Stimulated activated CD8-positive, alpha-beta memory T cell treated with anti-CD3 and anti-CD28 coated beads, Interleukin-4, amount 100 ng/mL, for 4 hours (primary cell): ENCODE data around the gene PTBP1.
"Not testable (repeated sequence)": the region's sequence is repeated elsewhere in the genome, so short reads cannot be mapped to it uniquely, and the experiment has no call there.

ENCODE experiments used
- DNase-seq, 2 donors: peaks; one replicate each; pipeline ENCODE4 v3.0.0-alpha.2; 2020; ENCODE audit warnings: low read depth in 2 of 2, low spot score in 1 of 2

Gene PTBP1

GRCh38 chr19:808423-808775 lies 11.1 kb downstream of the PTBP1 start:
- no peak for DNase-seq

- no peak for DNase-seq
These were observed 13.0 kb downstream of the PTBP1 start for GRCh38 chr19:810077-810855.

GRCh38 chr19:810883-811489 lies 13.7 kb downstream of the PTBP1 start:
- DNase-seq, result no peak

- DNase-seq, result no peak
These were observed 14.3 kb downstream of the PTBP1 start for GRCh38 chr19:811506-812048.

- no peak for DNase-seq
These were observed 14.9 kb downstream of the PTBP1 start for GRCh38 chr19:812049-812746.

- DNase-seq, result no peak
These were observed 15.5 kb downstream of the PTBP1 start for GRCh38 chr19:812747-813218.

- no peak for DNase-seq
These were observed 16.2 kb downstream of the PTBP1 start for GRCh38 chr19:813219-814151.

- no peak for DNase-seq
These were observed 17.2 kb downstream of the PTBP1 start for GRCh38 chr19:814152-815078.

- no peak for DNase-seq
These were observed 18.0 kb downstream of the PTBP1 start for GRCh38 chr19:815079-815774.

- DNase-seq, result no peak
These were observed 18.7 kb downstream of the PTBP1 start for GRCh38 chr19:815775-816499.

GRCh38 chr19:816500-816857 lies 19.2 kb downstream of the PTBP1 start:
- DNase-seq, result no peak

- not testable (repeated sequence) for DNase-seq
These were observed 23.0 kb downstream of the PTBP1 start for GRCh38 chr19:820212-820611.

- DNase-seq, result no peak
These were observed 24.1 kb downstream of the PTBP1 start for GRCh38 chr19:821231-821824.

GRCh38 chr19:821825-822503 lies 24.7 kb downstream of the PTBP1 start, which contains the start of gene PLPPR3:
Gene PLPPR3, minus strand, starts transcription at chr19:821955. Its CDS starts 396 bp downstream, at chr19:821559.
- no peak for DNase-seq

GRCh38 chr19:823565-824121 lies 26.4 kb downstream of the PTBP1 start:
- no peak for DNase-seq

- no peak for DNase-seq
These were observed 27.6 kb downstream of the PTBP1 start for GRCh38 chr19:824885-825284.
